Left ventricle myocardium inferior (tissue), 1 donor: ENCODE data around the gene RUNX3. TPM values are rescaled to one million over a fixed set of nuclear protein-coding genes. Genes with fewer than 3 reads are reported as not detected.

ENCODE experiments used
- DNase-seq: peaks from one replicate; pipeline ENCODE4 v3.0.0-alpha.2; 2020
- H3K27ac ChIP-seq: fragments of 200-600 bp; replicated peaks from 2 replicates; pipeline ENCODE4 v1.8.0; 2021
- H3K27me3 ChIP-seq: fragments of 200-600 bp; 2 replicates; pipeline ENCODE4 v1.8.0; 2021; ENCODE audit warnings: low read depth
- H3K36me3 ChIP-seq: fragments of 200-600 bp; 2 replicates; pipeline ENCODE4 v1.8.0; 2021
- H3K4me1 ChIP-seq: fragments of 200-600 bp; 2 replicates; pipeline ENCODE4 v1.8.0; 2021
- H3K4me3 ChIP-seq: fragments of 200-600 bp; 2 replicates; pipeline ENCODE4 v1.8.0; 2021; ENCODE audit warnings: mild to moderate bottlenecking, moderate library complexity
- H3K9me3 ChIP-seq: fragments of 200-600 bp; replicated peaks from 2 replicates; pipeline ENCODE4 v1.8.0; 2021
- CTCF ChIP-seq: fragments of 200-600 bp; IDR thresholded peaks from 2 replicates; pipeline ENCODE4 v1.8.0; 2021; ENCODE audit warnings: antibody characterized with exemption, mild to moderate bottlenecking, borderline replicate concordance
- intact Hi-C: fragments of 100-400 bp; cut with micrococcal nuclease; formaldehyde crosslinking; loops from one replicate; pipeline ENCODE4 v1.11.0; 2022
- total RNA-seq: library from RNA; stranded (reverse); fragmentation: NEBNext Ultra II Directional; extraction: Animal tissue kit (Norgen Biotek cat#: 25700); gene quantifications from one replicate; pipeline ENCODE4 v1.2.1, GENCODE V29; 2021
- donor health status: DM: no; HTN: yes; CAD: no; lungs with severe emphysema.

The RUNX3 gene
- total RNA-seq, 1 donor from 2014 or later = 0.52 TPM

- DNase-seq = no peak
- Histone ChIP-seq H3K9me3 (no peaks in the 10 kb centered on the region), H3K27ac (no peak overlapping the region), H3K27me3 (peaks cover 85% of the 10 kb centered on the region), H3K4me1 (no peaks in the 10 kb centered on the region), H3K36me3 (no peaks in the 10 kb centered on the region), H3K4me3 (no peak overlapping the region)
- TF ChIP-seq CTCF = no peak
- intact Hi-C loops = no loop called here
Observed at GRCh38 chr1:24900486-24900849, 29.6 kb downstream of the RUNX3 start.

- no peak for TF ChIP-seq CTCF
Observed at GRCh38 chr1:24899581-24900485, 30.2 kb downstream of the RUNX3 start.

GRCh38 chr1:24898909-24899439 lies 31.1 kb downstream of the RUNX3 start:
- Histone ChIP-seq H3K4me3 (no peak overlapping the region), H3K4me1 (no peaks in the 10 kb centered on the region), H3K27ac (no peak overlapping the region), H3K27me3 (peaks cover 70% of the 10 kb centered on the region), H3K36me3 (no peaks in the 10 kb centered on the region), H3K9me3 (no peaks in the 10 kb centered on the region)
- DNase-seq = no peak
- intact Hi-C loops = no loop called here
- TF ChIP-seq CTCF = no peak

More at GRCh38 chr1:24899581-24900485, 30.2 kb downstream of the RUNX3 start:
- H3K4me1 ChIP-seq = no peaks in the 10 kb centered on the region
- no peak overlapping the region for H3K4me3 ChIP-seq
- intact Hi-C loops = no loop called here
- H3K27ac ChIP-seq = no peak overlapping the region
- H3K36me3 ChIP-seq = no peaks in the 10 kb centered on the region
- no peak for DNase-seq
- no peaks in the 10 kb centered on the region for H3K9me3 ChIP-seq
- H3K27me3 ChIP-seq = peaks cover 79% of the 10 kb centered on the region

GRCh38 chr1:24898152-24898908 lies 31.7 kb downstream of the RUNX3 start:
- Histone ChIP-seq H3K9me3 (no peaks in the 10 kb centered on the region), H3K27me3 (peaks cover 64% of the 10 kb centered on the region), H3K4me3 (no peak overlapping the region), H3K4me1 (no peaks in the 10 kb centered on the region), H3K27ac (no peak overlapping the region), H3K36me3 (no peaks in the 10 kb centered on the region)
- intact Hi-C loops = no loop called here
- TF ChIP-seq CTCF = peak; percentile 80
- DNase-seq = no peak

- no peaks in the 10 kb centered on the region for H3K36me3 ChIP-seq
- no peak overlapping the region for H3K4me3 ChIP-seq
- no peak overlapping the region for H3K27ac ChIP-seq
- no peak for TF ChIP-seq CTCF
- peaks cover 6% of the 10 kb centered on the region for H3K9me3 ChIP-seq
- H3K27me3 ChIP-seq = peaks cover 56% of the 10 kb centered on the region
- intact Hi-C loops = no loop called here
- H3K4me1 ChIP-seq = no peaks in the 10 kb centered on the region
- no peak for DNase-seq
Observed at GRCh38 chr1:24897263-24898151, 32.6 kb downstream of the RUNX3 start.
